Panc1 (cell line): ENCODE measurements around the gene ANK3. TPM values are rescaled to one million over a fixed set of nuclear protein-coding genes. Genes with fewer than 3 reads are reported as not detected.
"Not testable (repeated sequence)": the region's sequence is repeated elsewhere in the genome, so short reads cannot be mapped to it uniquely, and the experiment has no call there.

ENCODE experiments used
- ATAC-seq: fragments of 200-7000 bp; cut with Tn5 transposase; 2 replicates; pipeline ENCODE4 v1.9.1; 2020; ENCODE audit warnings: mild to moderate bottlenecking, moderate library complexity
- BruUV-seq: library from RNA; stranded (reverse); fragments of 400-500 nt; replicated peaks from 2 replicates; lab custom pipeline; 2021; lab: Mats Ljungman, UMichigan
- CTCF ChIA-PET: fragments of 300-600 bp; sonication (Branson Sonifier 250); formaldehyde crosslinking; loops from one replicate; lab custom pipeline; 2022; ENCODE audit warnings: antibody characterized with exemption; lab: Charles Lee
- POLR2A ChIA-PET: fragments of 300-600 bp; sonication (Branson Sonifier 250); formaldehyde crosslinking; loops from one replicate; lab custom pipeline; 2022; ENCODE audit warnings: antibody characterized with exemption; lab: Charles Lee
- DNase-seq: peaks from one replicate; pipeline ENCODE4 v3.0.0-alpha.2; 2010; ENCODE audit warnings: low read depth, low spot score
- H3K27ac ChIP-seq: 2 replicates; pipeline ENCODE4 v1.5.1; 2011; ENCODE audit warnings: mild to moderate bottlenecking, low read length, inconsistent platforms
- H3K27me3 ChIP-seq: fragments of 200-500 bp; sonication (Bioruptor generic); 2 replicates; pipeline ENCODE4 v1.6.0; 2014; ENCODE audit warnings: low read length, inconsistent platforms; ENCODE audit not compliant: control insufficient read depth, insufficient read depth
- H3K36me3 ChIP-seq: fragments of 200-500 bp; sonication (Bioruptor generic); 2 replicates; pipeline ENCODE4 v1.5.1; 2014; ENCODE audit warnings: inconsistent platforms, mild to moderate bottlenecking, low read length, moderate library complexity; ENCODE audit not compliant: control insufficient read depth, insufficient read depth
- H3K4me1 ChIP-seq: 2 replicates; pipeline ENCODE4 v1.5.1; 2011; ENCODE audit warnings: inconsistent platforms, mild to moderate bottlenecking, low read length, moderate library complexity; ENCODE audit not compliant: control insufficient read depth, insufficient read depth
- H3K4me3 ChIP-seq, 2 experiments: 2 replicates each; pipeline ENCODE4 v1.5.1; 2011 to 2012; ENCODE audit warnings: low read depth in 2 of 2, low read length in 2 of 2, mild to moderate bottlenecking in 2 of 2, inconsistent platforms in 1 of 2, moderate library complexity in 1 of 2
- H3K9me3 ChIP-seq: fragments of 200-500 bp; sonication (Bioruptor generic); 2 replicates; pipeline ENCODE4 v1.5.1; 2014; ENCODE audit warnings: low read depth, mild to moderate bottlenecking, inconsistent platforms, low read length, moderate library complexity; ENCODE audit not compliant: control insufficient read depth, insufficient read depth
- CTCF ChIP-seq: fragments of 450-650 bp; IDR thresholded peaks from 2 replicates; pipeline ENCODE4 v1.5.1; 2017; ENCODE audit warnings: mild to moderate bottlenecking
- POLR2AphosphoS5 ChIP-seq: IDR thresholded peaks from 2 replicates; pipeline ENCODE4 v1.6.1; 2012; ENCODE audit warnings: mild to moderate bottlenecking, low read depth, low read length, moderate library complexity
- REST ChIP-seq, 2 experiments: IDR thresholded peaks; 2 replicates each; pipeline ENCODE4 v1.6.1; 2011 to 2012; ENCODE audit warnings: low read depth in 2 of 2, control low read depth in 1 of 2, low read length in 1 of 2, mild to moderate bottlenecking in 1 of 2, moderate library complexity in 1 of 2; ENCODE audit not compliant: insufficient read depth in 1 of 2
- SIN3A ChIP-seq: IDR thresholded peaks from 2 replicates; pipeline ENCODE4 v1.6.1; 2012; ENCODE audit warnings: low read depth, mild to moderate bottlenecking, low read length, moderate library complexity, borderline replicate concordance; ENCODE audit not compliant: insufficient read depth
- TCF7L2 ChIP-seq: IDR thresholded peaks from 2 replicates; pipeline ENCODE4 v1.6.1; 2011; ENCODE audit warnings: mild to moderate bottlenecking, low read depth, low read length, inconsistent platforms
- in situ Hi-C: cut with HindIII; loops from 2 replicates; pipeline ENCODE4 v1.10.0; 2016; ENCODE audit warnings: low sequenced_read_pairs, low pct_unique_long_range_greater_than_20kb
- intact Hi-C: fragments of 100-400 bp; cut with micrococcal nuclease; formaldehyde crosslinking; loops from one replicate; pipeline ENCODE4 v1.10.0; 2022; ENCODE audit not compliant: unreplicated experiment
- total RNA-seq: library from RNA; stranded (reverse); gene quantifications from one replicate; pipeline ENCODE4 v1.2.1, GENCODE V29; 2021; ENCODE audit not compliant: unreplicated experiment

ANK3 gene
- total RNA-seq, 1 experiment from 2014 or later, result 2.5 TPM

GRCh38 chr10:60040014-60040662 is 349.5 kb downstream of the ANK3 start:
- peaks cover 9% of the 10 kb centered on the region for H3K27me3 ChIP-seq
- TF ChIP-seq SIN3A (no peak), REST (IDR thresholded peaks at IDR 0.05; ENCODE audit: insufficient read depth in 1 of 2, low read depth in 2 of 2, low read length in 1 of 2) (no peak), CTCF (no peak), POLR2AphosphoS5 (no peak), TCF7L2 (no peak)
- no peaks in the 10 kb centered on the region for H3K9me3 ChIP-seq
- no peak overlapping the region for H3K27ac ChIP-seq
- H3K4me3 ChIP-seq, result no peak overlapping the region
- DNase-seq (no peak), ATAC-seq (no peak)
- H3K36me3 ChIP-seq, result no peaks in the 10 kb centered on the region
- CTCF ChIA-PET, result interaction anchor here (0.6 kb wide), 1 partner anchor 1595 kb away, joined by 3 read pairs; no protein-coding TSS in a partner anchor
- intact Hi-C loops (no loop called here), in situ Hi-C loops (no loop called here)
- POLR2A ChIA-PET, result no interaction called here
- no TSS peak for BruUV-seq
- no peaks in the 10 kb centered on the region for H3K4me1 ChIP-seq

- no peaks in the 10 kb centered on the region for H3K36me3 ChIP-seq
- H3K4me1 ChIP-seq, result no peaks in the 10 kb centered on the region
- in situ Hi-C loops (no loop called here), intact Hi-C loops (loop anchor here (10.0 kb wide), 1 partner anchor 61 kb away; no protein-coding TSS in a partner anchor)
- peaks cover 3% of the 10 kb centered on the region for H3K27me3 ChIP-seq
- TF ChIP-seq POLR2AphosphoS5 (no peak), TCF7L2 (no peak), SIN3A (no peak), CTCF (no peak), REST (IDR thresholded peaks at IDR 0.05; ENCODE audit: insufficient read depth in 1 of 2, low read depth in 2 of 2, low read length in 1 of 2) (no peak)
- ChIA-PET CTCF (no interaction called here), POLR2A (no interaction called here)
- no peaks in the 10 kb centered on the region for H3K9me3 ChIP-seq
- ATAC-seq (no peak), DNase-seq (no peak)
- no peak overlapping the region for H3K4me3 ChIP-seq
- BruUV-seq, result no TSS peak
- no peak overlapping the region for H3K27ac ChIP-seq
Measured at GRCh38 chr10:60035984-60036383, 353.7 kb downstream of the ANK3 start.

- H3K4me3 ChIP-seq, ATAC-seq, H3K9me3 ChIP-seq, CTCF ChIA-PET, POLR2A ChIA-PET, H3K4me1 ChIP-seq, H3K27ac ChIP-seq, H3K27me3 ChIP-seq, H3K36me3 ChIP-seq, BruUV-seq, DNase-seq, in situ Hi-C loops: not testable (repeated sequence)
- intact Hi-C loops, result loop anchor here (10.0 kb wide), 1 partner anchor 61 kb away; no protein-coding TSS in a partner anchor
Measured at GRCh38 chr10:60035375-60035774, 354.3 kb downstream of the ANK3 start.
